Adrenal gland (tissue), 5 donors: ENCODE results near the gene EFCAB11.
"Not testable (repeated sequence)": the region's sequence is repeated elsewhere in the genome, so short reads cannot be mapped to it uniquely, and the experiment has no call there.

ENCODE experiments used
- CTCF ChIP-seq, 6 experiments: fragments of 450-650 bp in 4 of 6; fragments of 200-600 bp in 2 of 6; sonication (generic) in 1 of 6; IDR thresholded peaks; 1 replicate in 5 of 6; 2 replicates in 1 of 6; pipeline versions ENCODE4 v1.5.1 to v1.8.0; 2016 to 2021; ENCODE audit warnings: antibody characterized with exemption in 6 of 6, mild to moderate bottlenecking in 2 of 6, moderate library complexity in 1 of 6
- POLR2A ChIP-seq, 2 donors: fragments of 450-650 bp; IDR thresholded peaks; one replicate each; pipeline ENCODE4 v1.6.1; 2017; ENCODE audit warnings: antibody characterized with exemption in 2 of 2, mild to moderate bottlenecking in 2 of 2, moderate library complexity in 1 of 2
- donor health status: DM: no; HTN: no; CAD: no.

- not testable (repeated sequence) for TF ChIP-seq CTCF, POLR2A (IDR thresholded peaks at IDR 0.05)
Measured at GRCh38 chr14:89874091-89874490, 80.4 kb downstream of the EFCAB11 start.
